NCI-H2171 treated with DMSO at 0.1 percent for 48 hours (cell line): ENCODE data around the gene OVAAL.

ENCODE experiments used
- DNase-seq: peaks from one replicate; lab custom pipeline; 2025; lab: John Stamatoyannopoulos, UW

OVAAL gene

DNA sequence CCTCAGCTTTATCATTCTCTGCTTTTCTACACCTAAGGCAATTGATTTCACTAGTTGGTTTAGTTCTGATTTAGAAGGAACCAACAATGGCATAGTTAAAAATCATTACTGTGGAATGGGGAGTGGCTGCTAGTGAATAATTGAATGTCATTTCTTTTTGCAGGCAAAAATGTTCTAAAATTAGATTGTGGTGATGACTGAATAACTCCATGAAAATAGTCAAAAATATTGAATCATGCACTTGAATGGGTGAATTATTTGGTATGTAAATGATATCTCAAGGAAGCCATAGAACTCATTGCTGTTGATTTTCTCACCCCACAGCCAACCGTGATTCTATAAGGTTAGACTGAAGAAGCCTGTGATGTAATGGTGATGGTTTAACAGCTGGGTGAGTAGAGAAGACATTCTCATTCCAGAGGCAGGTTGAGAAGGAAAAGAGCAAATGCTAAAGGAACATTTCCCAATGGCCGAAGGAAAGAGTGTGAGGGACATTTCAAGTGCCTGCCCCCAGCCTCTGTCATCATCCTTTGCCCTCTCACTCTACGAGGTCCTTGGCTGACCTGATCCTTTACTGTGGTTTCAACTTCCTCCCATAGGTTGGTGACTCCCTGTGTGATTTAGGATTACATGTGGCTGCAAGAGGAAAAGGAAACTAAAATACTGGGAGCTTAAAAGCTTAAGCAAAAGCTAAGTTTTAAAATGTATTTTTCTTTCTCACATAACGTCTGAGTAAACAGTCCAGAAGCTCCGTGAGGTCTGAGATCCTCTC is 12.5 kb downstream of the OVAAL start:
- DNase-seq = no peak

- DNase-seq = no peak
Measured at GRCh38 chr1:180571832-180572636, 13.3 kb downstream of the OVAAL start.

GRCh38 chr1:180572760-180573159 is 14.0 kb downstream of the OVAAL start:
- no peak for DNase-seq

- DNase-seq = no peak
Measured at GRCh38 chr1:180574031-180574713, 15.4 kb downstream of the OVAAL start.

- DNase-seq = no peak
Measured at GRCh38 chr1:180577361-180577760, 18.6 kb downstream of the OVAAL start.

DNA sequence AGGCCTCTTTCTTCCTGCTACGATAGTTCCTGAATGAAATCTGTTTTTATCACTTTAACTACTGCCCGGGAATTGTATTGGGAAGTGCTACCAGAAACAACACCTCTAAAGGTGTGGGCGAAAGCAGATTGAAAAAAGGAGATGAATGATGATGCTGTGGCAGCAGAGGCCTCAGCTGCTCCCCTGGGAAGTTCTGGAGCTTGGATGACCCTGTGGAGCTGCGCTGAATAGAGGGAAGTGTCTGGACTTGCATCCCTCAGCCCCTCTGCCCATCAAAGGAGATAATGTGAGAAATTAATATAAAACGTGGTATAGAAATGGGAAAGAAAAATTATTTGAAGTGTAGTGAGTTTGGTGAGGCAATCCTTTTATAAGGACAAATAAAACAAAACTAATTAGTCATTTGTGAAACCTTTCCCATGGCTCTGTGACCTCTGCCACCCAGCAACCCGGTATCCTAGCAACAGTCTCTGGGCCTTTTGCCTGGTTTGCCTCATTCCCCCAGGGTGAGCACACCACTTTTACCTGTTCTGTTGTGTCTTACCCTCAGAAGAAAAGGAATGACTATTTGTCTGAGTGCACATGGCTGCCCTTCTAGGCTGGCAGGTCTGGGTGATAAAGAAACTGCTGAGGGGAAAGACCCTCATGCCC is 21.3 kb downstream of the OVAAL start:
- DNase-seq = peak; percentile 35

- no peak for DNase-seq
Measured at GRCh38 chr1:180581635-180582039, 22.9 kb downstream of the OVAAL start.

DNA sequence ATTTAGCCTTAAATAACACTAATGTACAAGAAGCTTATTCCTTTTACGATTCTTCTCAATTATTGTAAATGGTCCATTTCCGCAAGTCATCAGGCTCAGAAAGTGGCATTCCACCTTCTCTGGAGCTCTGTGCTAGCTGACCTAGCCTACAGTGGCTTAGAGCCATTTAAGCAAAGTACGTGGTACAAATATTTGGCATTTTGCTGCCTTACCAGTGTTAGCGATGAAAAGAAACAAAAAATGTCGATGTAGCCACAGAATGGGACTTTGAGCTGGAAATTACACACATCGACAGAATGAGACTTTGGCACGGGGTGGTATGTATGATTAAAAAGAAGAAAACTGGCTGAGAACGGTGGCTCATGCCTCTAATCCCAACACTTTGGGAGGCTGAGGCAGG is 26.1 kb downstream of the OVAAL start:
- DNase-seq = no peak

- no peak for DNase-seq
Measured at GRCh38 chr1:180585994-180586359, 27.2 kb downstream of the OVAAL start.

DNA sequence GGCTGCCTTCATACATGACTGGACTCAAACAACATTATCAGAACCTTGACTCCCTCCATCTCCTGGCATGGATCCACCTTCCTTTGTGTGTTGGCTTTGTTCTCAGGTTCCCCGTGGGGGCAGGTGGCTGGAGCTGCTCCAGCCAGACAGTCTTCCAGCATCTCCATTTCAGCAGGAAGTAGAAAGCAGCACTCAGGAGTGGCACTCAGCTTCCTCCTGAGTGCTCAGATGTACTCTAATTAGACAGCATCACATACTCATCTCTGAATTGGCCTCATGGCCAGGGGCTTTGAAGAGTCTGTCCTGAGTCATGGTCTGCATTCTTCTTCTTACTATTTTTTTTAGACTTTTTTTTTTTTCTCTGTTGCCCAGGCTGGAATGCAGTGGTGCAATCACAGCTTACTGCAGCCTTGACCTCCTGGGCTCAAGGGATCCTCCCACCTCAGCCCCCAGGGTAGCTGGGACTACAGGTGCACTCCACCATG is 27.9 kb downstream of the OVAAL start:
- DNase-seq = peak; percentile 86

- no peak for DNase-seq
Measured at GRCh38 chr1:180588121-180588520, 29.4 kb downstream of the OVAAL start.

GRCh38 chr1:180590889-180591288 is 32.1 kb downstream of the OVAAL start:
- no peak for DNase-seq

GRCh38 chr1:180593382-180593781 is 34.6 kb downstream of the OVAAL start:
- no peak for DNase-seq

- no peak for DNase-seq
Measured at GRCh38 chr1:180594723-180595122, 36.0 kb downstream of the OVAAL start.

GRCh38 chr1:180595966-180596365 is 37.2 kb downstream of the OVAAL start:
- DNase-seq = no peak

DNA sequence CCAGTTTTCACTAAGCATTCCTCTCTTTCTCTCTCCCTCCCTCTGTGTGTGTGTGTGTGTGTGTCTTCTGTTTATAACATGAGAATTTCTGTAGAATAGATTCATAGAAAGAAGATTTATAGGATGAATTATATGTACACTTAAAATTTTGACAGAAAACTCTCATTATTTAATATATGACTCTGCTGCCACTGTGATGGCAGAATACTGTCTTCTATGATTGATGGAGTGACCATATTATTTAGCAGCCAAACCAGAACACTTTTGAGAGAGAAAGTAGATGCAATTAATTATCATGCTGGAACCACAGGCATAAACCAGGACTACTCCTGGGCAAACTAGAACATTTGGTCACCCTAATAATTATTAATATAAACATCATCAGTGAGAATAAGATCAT is 38.8 kb downstream of the OVAAL start:
- DNase-seq = no peak

- peak; percentile 59 for DNase-seq
Measured at GRCh38 chr1:180598333-180598974, 39.7 kb downstream of the OVAAL start.

- DNase-seq = no peak
Measured at GRCh38 chr1:180600343-180600742, 41.6 kb downstream of the OVAAL start.

- DNase-seq = no peak
Measured at GRCh38 chr1:180601512-180601911, 42.7 kb downstream of the OVAAL start.

DNA sequence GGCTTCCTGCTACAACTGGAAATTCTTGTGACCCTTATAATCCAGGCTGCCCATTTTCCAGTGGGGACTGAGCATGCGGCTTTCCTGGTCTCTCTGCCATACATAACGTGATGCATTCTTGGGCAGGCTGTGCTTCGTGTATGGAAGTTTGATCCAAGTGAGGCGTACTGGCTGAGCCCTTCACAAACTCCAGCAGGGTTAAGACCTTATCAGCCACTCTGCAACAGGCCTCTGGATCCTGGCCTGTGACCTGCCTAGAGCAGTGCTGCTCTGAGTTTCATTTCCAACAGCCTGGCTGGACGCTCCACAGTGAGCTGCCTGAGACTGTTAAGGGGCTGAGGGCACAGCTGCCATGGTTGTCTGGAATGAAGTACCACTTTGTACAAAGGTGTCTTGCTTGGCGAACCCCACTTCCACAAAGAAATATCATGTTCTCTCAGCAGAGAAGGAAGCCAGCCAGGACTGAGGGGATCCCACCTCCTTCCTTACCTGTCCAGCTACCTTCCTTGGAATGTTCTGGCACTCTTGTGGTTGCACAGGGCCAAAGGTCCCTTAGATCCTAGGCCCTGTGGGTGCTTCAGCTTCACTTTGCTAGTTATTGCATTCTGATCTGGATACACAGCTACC is 44.6 kb downstream of the OVAAL start:
- DNase-seq = no peak

- no peak for DNase-seq
Measured at GRCh38 chr1:180603850-180604226, 45.1 kb downstream of the OVAAL start.
